Gastroesophageal sphincter (tissue), 4 donors: ENCODE data around the gene FNDC3A. TPM values are rescaled to one million over a fixed set of nuclear protein-coding genes. Genes with fewer than 3 reads are reported as not detected.

Source experiments
- ATAC-seq: fragments of 150-250 bp; one replicate; pipeline ENCODE4 v1.9.1; 2016; ENCODE audit warnings: mild to moderate bottlenecking, moderate library complexity
- H3K27ac ChIP-seq, 4 donors: fragments of 200-600 bp; sonication (generic) in 3 of 4; 1 replicate in 3 of 4; 2 replicates in 1 of 4; pipeline ENCODE4 v1.5.1; 2016 to 2019
- H3K27me3 ChIP-seq: fragments of 200-600 bp; sonication (generic); one replicate; pipeline ENCODE4 v1.5.1; 2019
- H3K36me3 ChIP-seq, 2 donors: fragments of 200-600 bp; sonication (generic); one replicate each; pipeline ENCODE4 v1.5.1; 2019; ENCODE audit warnings: control low read depth in 1 of 2
- H3K4me1 ChIP-seq, 3 donors: fragments of 200-600 bp; sonication (generic); 1 replicate in 2 of 3; 2 replicates in 1 of 3; pipeline ENCODE4 v1.5.1; 2016 to 2019; ENCODE audit warnings: control low read depth in 2 of 3
- H3K4me3 ChIP-seq, 2 donors: fragments of 200-600 bp; sonication (generic); one replicate each; pipeline ENCODE4 v1.5.1; 2019; ENCODE audit warnings: mild to moderate bottlenecking in 1 of 2, moderate library complexity in 1 of 2
- H3K9me3 ChIP-seq, 3 donors: fragments of 200-600 bp; sonication (generic); one replicate each; pipeline ENCODE4 v1.5.1; 2017 to 2019; ENCODE audit warnings: control low read depth in 2 of 3
- EP300 ChIP-seq: sonication (generic); formaldehyde crosslinking; IDR thresholded peaks from one replicate; pipeline ENCODE4 v1.6.1; 2017; ENCODE audit warnings: antibody characterized with exemption, mild to moderate bottlenecking
- POLR2A ChIP-seq, 2 donors: fragments of 450-650 bp; IDR thresholded peaks; one replicate each; pipeline ENCODE4 v1.6.1; 2017; ENCODE audit warnings: antibody characterized with exemption in 2 of 2, mild to moderate bottlenecking in 2 of 2, moderate library complexity in 1 of 2
- POLR2AphosphoS5 ChIP-seq: sonication (generic); formaldehyde crosslinking; IDR thresholded peaks from one replicate; pipeline ENCODE4 v1.6.1; 2017; ENCODE audit warnings: antibody characterized with exemption
- WGBS, 2 donors: methylation state at CpG; one replicate each; pipeline ENCODE4 v1.1.5; 2018; ENCODE audit warnings: low coverage in 1 of 2; 5-methylcytosine and 5-hydroxymethylcytosine counted together
- total RNA-seq, 4 donors: library from RNA; depleted of rRNA; stranded (reverse); fragments of >200 nt; gene quantifications; one replicate each; pipeline ENCODE4 v1.1.0, GENCODE V29; 2016
- TF ChIP-seq, protein P1 (sequence below), 4 experiments: fragments of 200-600 bp in 2 of 4; fragments of 450-650 bp in 2 of 4; sonication (generic) in 1 of 4; IDR thresholded peaks; one replicate each; pipeline ENCODE4 v1.5.1; 2017 to 2019; ENCODE audit warnings: antibody characterized with exemption in 4 of 4, mild to moderate bottlenecking in 2 of 4, moderate library complexity in 2 of 4

The FNDC3A gene
- total RNA-seq, 4 donors from 2014 or later, result 36.4 to 55.9 (median 47.8) TPM

DNA sequence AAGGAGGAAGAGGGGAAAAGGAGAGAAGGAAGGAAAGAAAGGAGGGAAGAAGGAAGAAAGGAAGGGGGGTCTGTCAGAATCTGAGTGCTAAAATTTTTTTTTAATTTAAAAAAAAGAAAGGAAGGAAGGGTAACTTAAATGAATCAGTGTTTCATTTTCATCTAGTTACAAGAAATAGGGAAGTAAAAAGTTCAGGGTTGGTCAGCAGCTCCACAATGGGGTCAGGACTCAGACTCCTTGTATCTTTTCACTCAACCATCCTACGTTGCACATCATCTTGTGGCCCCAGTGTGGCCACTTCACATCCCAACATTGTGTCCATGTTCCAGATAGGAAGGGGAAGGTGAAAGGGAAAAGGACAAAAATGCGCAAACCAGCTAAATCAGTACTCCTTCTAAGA lies 14.3 kb upstream of the FNDC3A start:
- H3K27me3 ChIP-seq, result no peaks in the 10 kb centered on the region
- no peak overlapping the region for H3K27ac ChIP-seq
- WGBS, 2 donors, result 90 to 92% methylated on average over 2 of the region's 2 CpGs
- H3K4me1 ChIP-seq, result no peaks in the 10 kb centered on the region
- no peak for TF ChIP-seq POLR2AphosphoS5
- TF ChIP-seq, protein P1, sequence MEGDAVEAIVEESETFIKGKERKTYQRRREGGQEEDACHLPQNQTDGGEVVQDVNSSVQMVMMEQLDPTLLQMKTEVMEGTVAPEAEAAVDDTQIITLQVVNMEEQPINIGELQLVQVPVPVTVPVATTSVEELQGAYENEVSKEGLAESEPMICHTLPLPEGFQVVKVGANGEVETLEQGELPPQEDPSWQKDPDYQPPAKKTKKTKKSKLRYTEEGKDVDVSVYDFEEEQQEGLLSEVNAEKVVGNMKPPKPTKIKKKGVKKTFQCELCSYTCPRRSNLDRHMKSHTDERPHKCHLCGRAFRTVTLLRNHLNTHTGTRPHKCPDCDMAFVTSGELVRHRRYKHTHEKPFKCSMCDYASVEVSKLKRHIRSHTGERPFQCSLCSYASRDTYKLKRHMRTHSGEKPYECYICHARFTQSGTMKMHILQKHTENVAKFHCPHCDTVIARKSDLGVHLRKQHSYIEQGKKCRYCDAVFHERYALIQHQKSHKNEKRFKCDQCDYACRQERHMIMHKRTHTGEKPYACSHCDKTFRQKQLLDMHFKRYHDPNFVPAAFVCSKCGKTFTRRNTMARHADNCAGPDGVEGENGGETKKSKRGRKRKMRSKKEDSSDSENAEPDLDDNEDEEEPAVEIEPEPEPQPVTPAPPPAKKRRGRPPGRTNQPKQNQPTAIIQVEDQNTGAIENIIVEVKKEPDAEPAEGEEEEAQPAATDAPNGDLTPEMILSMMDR (IDR thresholded peaks at IDR 0.05), result no peak
- ATAC-seq, result no peak
- H3K4me3 ChIP-seq, result no peak overlapping the region
- no peaks in the 10 kb centered on the region for H3K36me3 ChIP-seq
- no peaks in the 10 kb centered on the region for H3K9me3 ChIP-seq

DNA sequence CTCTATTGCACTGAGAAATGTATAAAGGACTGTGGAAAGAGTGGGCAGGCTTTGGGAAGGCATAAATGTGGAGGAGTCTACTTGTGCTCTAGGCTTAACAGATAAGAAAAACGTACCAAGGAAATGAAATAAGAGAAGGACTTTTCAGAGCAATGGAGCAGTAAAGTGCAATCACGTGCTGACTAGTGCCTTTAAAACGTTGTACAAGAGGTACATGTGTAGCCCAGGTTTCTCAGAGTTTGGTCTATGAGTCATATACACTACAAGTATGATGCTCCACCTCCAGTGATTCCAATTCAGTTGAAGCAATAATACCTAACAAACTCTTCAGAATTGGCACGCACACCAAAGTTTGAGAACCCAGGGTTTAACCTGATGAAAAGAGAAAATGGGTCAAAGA lies 13.4 kb upstream of the FNDC3A start:
- ATAC-seq, result no peak
- Histone ChIP-seq H3K27me3 (no peaks in the 10 kb centered on the region), H3K4me3 (no peak overlapping the region), H3K36me3 (no peaks in the 10 kb centered on the region), H3K4me1 (no peaks in the 10 kb centered on the region), H3K9me3 (no peaks in the 10 kb centered on the region), H3K27ac (no peak overlapping the region)
- WGBS, 2 donors, result 64 to 76% methylated on average over 4 of the region's 4 CpGs
- TF ChIP-seq POLR2AphosphoS5 (no peak), POLR2A (IDR thresholded peaks at IDR 0.05) (no peak), EP300 (no peak)
- TF ChIP-seq, protein P1 (IDR thresholded peaks at IDR 0.05), result no peak

DNA sequence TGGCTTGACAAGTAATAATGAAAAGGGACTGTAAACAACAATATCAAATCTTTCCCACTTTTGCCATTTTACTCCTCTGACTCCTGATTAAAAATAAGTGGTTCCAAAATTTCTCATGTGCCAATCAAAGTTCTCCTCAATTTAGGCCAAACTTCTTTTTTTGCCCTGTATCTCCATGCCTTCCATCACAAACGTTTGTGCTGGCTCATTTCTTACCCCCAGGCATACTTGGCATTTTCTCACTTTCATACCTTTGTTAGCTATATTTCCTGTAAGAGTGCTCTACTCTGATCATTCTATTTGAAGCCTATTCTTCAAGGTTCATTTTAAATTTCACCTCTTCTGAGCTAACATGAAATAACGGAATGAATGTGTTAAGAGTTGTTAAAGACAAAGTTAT lies 10.0 kb upstream of the FNDC3A start:
- WGBS, 2 donors, result 64 to 100% methylated on average over 1 to 2 of the region's 2 CpGs
- Histone ChIP-seq H3K27me3 (no peaks in the 10 kb centered on the region), H3K4me1 (no peaks in the 10 kb centered on the region), H3K4me3 (no peak overlapping the region), H3K9me3 (no peaks in the 10 kb centered on the region), H3K27ac (no peak overlapping the region), H3K36me3 (no peaks in the 10 kb centered on the region)
- no peak for ATAC-seq
- TF ChIP-seq EP300 (no peak), POLR2A (IDR thresholded peaks at IDR 0.05) (no peak), POLR2AphosphoS5 (no peak)
- TF ChIP-seq, protein P1 (IDR thresholded peaks at IDR 0.05), result no peak

DNA sequence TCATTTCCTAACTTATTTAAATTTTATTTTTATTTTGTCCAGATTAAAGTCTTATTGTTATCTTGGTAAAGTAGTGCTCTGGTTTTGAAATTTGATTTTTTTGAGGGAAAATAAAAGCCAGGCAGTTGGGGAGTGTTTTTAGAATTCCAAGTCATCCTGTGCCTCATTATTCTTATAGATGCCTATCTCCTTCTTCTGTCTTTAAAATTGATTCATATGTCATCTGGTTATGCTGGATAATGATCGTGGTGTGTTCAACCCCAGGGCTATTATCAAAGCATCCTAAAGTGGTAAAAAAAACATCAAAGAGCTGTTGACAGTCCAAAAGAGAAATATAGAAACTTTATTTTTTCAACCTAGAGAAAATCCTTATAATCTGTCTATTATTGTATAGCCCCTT lies 6.0 kb upstream of the FNDC3A start:
- H3K9me3 ChIP-seq, result no peaks in the 10 kb centered on the region
- no peaks in the 10 kb centered on the region for H3K36me3 ChIP-seq
- TF ChIP-seq, protein P1 (IDR thresholded peaks at IDR 0.05), result no peak
- TF ChIP-seq POLR2A (IDR thresholded peaks at IDR 0.05) (no peak), POLR2AphosphoS5 (no peak), EP300 (no peak)
- WGBS, 2 donors, result 44 to 50% methylated on average over 1 of the region's 1 CpG
- peaks cover 0 to 5% (median 0%) of the 10 kb centered on the region in 3 donors for H3K4me1 ChIP-seq
- ATAC-seq, result no peak
- no peaks in the 10 kb centered on the region for H3K27me3 ChIP-seq
- no peak overlapping the region for H3K4me3 ChIP-seq
- H3K27ac ChIP-seq, result no peak overlapping the region

DNA sequence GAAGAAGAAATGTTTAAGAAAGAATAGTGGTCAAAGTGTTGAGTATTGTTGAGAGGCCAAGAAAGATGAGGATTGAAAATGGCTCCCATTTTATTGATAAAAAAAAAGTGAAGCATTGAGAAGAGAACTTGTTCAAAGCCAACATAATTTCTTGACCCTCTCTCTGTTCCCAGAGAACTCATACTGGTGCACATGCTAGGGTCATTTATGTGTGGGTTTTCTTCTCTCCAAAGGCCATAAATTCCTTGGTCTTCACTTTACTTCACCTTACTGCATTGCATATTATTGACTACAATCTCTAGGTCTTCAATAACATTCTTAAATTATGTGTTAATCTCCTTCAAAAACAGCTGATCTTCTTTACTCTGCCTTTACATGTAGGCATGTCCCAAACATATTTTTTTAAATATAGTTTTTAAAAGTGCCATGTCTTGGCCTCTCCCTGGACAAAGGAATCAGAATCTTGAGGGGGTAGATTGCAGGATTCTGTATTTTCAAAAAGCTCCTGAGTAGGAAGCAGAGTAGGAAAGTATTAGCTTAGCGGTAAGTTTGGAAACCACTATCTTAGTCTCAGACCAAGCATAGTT lies 1.8 kb upstream of the FNDC3A start:
- TF ChIP-seq POLR2A (IDR thresholded peaks at IDR 0.05) (no peak), EP300 (no peak), POLR2AphosphoS5 (no peak)
- TF ChIP-seq, protein P1 (IDR thresholded peaks at IDR 0.05), result no peak
- Histone ChIP-seq H3K36me3 (no peaks in the 10 kb centered on the region), H3K4me3 (no peak overlapping the region), H3K4me1 (peaks cover 0 to 29% (median 0%) of the 10 kb centered on the region in 3 donors), H3K27me3 (no peaks in the 10 kb centered on the region), H3K27ac (no peak overlapping the region), H3K9me3 (no peaks in the 10 kb centered on the region)
- 79 to 100% methylated on average over 1 of the region's 1 CpG for WGBS, 2 donors
- no peak for ATAC-seq
